Gastrocnemius medialis (tissue), 4 donors: ENCODE measurements around the gene ADAM21.

Source experiments
- CTCF ChIP-seq, 5 experiments: fragments of 450-650 bp in 3 of 5; fragments of 200-600 bp in 2 of 5; sonication (generic) in 2 of 5; IDR thresholded peaks in 4 of 5; conservative IDR thresholded peaks in 1 of 5; 1 replicate in 4 of 5; 2 replicates in 1 of 5; pipeline ENCODE4 v1.5.1; 2016 to 2019; ENCODE audit warnings: antibody characterized with exemption in 5 of 5, mild to moderate bottlenecking in 3 of 5, moderate library complexity in 3 of 5
- POLR2A ChIP-seq, 2 donors: fragments of 450-650 bp; IDR thresholded peaks; one replicate each; pipeline ENCODE4 v1.6.1; 2017; ENCODE audit warnings: antibody characterized with exemption in 2 of 2, mild to moderate bottlenecking in 2 of 2, moderate library complexity in 2 of 2

GRCh38 chr14:70441641-70442040 is 10.3 kb upstream of the ADAM21 start:
- no peak for TF ChIP-seq CTCF (IDR thresholded peaks at IDR 0.05 in 4 of 5, conservative IDR thresholded peaks at IDR 0.05 in 1 of 5)
- TF ChIP-seq POLR2A (IDR thresholded peaks at IDR 0.05), result no peak
